Peyer's patch (tissue), 4 donors: ENCODE measurements around the gene CHIA. TPM values are rescaled to one million over a fixed set of nuclear protein-coding genes. Genes with fewer than 3 reads are reported as not detected.

Experiments
- DNase-seq, 3 donors: peaks; one replicate each; pipeline ENCODE4 v3.0.0-alpha.2; 2017 to 2019
- H3K27ac ChIP-seq, 4 donors: fragments of 200-600 bp; sonication (generic); one replicate each; pipeline ENCODE4 v1.5.1; 2016 to 2019
- H3K27me3 ChIP-seq, 2 donors: fragments of 200-600 bp; sonication (generic); one replicate each; pipeline ENCODE4 v1.5.1; 2019
- H3K36me3 ChIP-seq, 3 donors: fragments of 200-600 bp; sonication (generic); one replicate each; pipeline ENCODE4 v1.5.1; 2016 to 2019
- H3K4me1 ChIP-seq, 4 donors: fragments of 200-600 bp; sonication (generic); one replicate each; pipeline ENCODE4 v1.5.1; 2016 to 2019
- H3K4me3 ChIP-seq, 4 donors: fragments of 200-600 bp; sonication (generic); 1 replicate in 3 of 4; 2 replicates in 1 of 4; pipeline ENCODE4 v1.5.1; 2016 to 2019; ENCODE audit warnings: mild to moderate bottlenecking in 1 of 4
- H3K9me3 ChIP-seq, 4 donors: fragments of 200-600 bp; sonication (generic); one replicate each; pipeline ENCODE4 v1.5.1; 2016 to 2019; ENCODE audit warnings: mild to moderate bottlenecking in 1 of 4
- POLR2A ChIP-seq, 2 donors: fragments of 450-650 bp; IDR thresholded peaks; one replicate each; pipeline ENCODE4 v1.5.1; 2017; ENCODE audit warnings: antibody characterized with exemption in 2 of 2, mild to moderate bottlenecking in 2 of 2, moderate library complexity in 2 of 2
- small RNA-seq, 2 donors: library from RNA; depleted of rRNA; stranded (forward); fragments of <200 nt; gene quantifications; one replicate each; pipeline ENCODE3, GENCODE V24; 2016
- total RNA-seq, 4 donors: library from RNA; depleted of rRNA; stranded (reverse); fragments of >200 nt; gene quantifications; one replicate each; pipeline ENCODE4 v1.1.0, GENCODE V29; 2016
- TF ChIP-seq, protein P1 (sequence below), 6 experiments: fragments of 450-650 bp in 4 of 6; fragments of 200-600 bp in 2 of 6; sonication (generic) in 1 of 6; IDR thresholded peaks; one replicate each; pipeline ENCODE4 v1.5.1; 2017 to 2019; ENCODE audit warnings: antibody characterized with exemption in 6 of 6, mild to moderate bottlenecking in 3 of 6, moderate library complexity in 1 of 6

Gene CHIA
- total RNA-seq, 4 donors from 2014 or later, result not detected

DNA sequence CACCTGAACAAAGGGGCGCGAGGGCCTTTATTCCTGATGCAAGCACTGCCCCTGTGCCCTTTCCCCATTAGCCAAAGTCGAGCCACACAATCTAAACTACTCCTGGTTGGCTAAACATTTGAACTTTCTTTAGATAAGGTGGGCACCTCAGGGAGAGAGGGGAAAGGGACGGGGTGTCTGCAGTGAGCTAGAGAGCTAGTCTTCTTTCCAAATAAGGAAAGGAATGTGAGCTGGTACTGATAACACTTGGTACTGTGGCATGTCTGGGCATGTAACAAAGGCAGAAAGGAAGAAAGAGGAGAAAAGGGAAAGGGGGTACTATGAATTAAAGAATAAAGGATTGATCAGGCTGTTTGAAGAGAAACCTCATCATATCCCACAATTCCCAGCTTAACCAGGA, 74.0 kb downstream of the CHIA start:
- H3K36me3 ChIP-seq, result no peaks in the 10 kb centered on the region
- no peaks in the 10 kb centered on the region for H3K27me3 ChIP-seq
- no peaks in the 10 kb centered on the region for H3K9me3 ChIP-seq
- DNase-seq, result no peak
- TF ChIP-seq, protein P1, sequence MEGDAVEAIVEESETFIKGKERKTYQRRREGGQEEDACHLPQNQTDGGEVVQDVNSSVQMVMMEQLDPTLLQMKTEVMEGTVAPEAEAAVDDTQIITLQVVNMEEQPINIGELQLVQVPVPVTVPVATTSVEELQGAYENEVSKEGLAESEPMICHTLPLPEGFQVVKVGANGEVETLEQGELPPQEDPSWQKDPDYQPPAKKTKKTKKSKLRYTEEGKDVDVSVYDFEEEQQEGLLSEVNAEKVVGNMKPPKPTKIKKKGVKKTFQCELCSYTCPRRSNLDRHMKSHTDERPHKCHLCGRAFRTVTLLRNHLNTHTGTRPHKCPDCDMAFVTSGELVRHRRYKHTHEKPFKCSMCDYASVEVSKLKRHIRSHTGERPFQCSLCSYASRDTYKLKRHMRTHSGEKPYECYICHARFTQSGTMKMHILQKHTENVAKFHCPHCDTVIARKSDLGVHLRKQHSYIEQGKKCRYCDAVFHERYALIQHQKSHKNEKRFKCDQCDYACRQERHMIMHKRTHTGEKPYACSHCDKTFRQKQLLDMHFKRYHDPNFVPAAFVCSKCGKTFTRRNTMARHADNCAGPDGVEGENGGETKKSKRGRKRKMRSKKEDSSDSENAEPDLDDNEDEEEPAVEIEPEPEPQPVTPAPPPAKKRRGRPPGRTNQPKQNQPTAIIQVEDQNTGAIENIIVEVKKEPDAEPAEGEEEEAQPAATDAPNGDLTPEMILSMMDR (IDR thresholded peaks at IDR 0.05), result no peak
- TF ChIP-seq POLR2A (IDR thresholded peaks at IDR 0.05), result no peak
- H3K4me3 ChIP-seq, result no peak overlapping the region
- H3K4me1 ChIP-seq, result no peaks in the 10 kb centered on the region
- no peak overlapping the region for H3K27ac ChIP-seq

DNA sequence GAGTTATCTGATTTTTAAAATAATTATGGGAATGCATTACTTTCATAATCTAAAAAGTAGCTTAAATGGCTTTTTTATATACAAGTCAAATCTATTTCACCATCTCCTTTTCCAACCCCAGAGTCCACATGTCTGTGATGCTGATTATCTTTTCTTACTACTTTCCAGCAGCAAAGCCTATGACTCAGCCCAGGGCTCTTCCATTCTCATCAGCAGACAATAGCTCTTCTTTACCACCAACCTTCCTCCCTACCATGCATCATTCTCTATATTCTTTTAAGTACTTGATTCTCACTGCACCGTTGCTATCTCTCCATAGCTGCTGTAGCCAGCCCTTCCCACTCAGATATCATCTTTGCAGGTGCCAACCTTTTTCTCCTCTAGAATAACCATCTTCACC, 75.6 kb downstream of the CHIA start:
- no peak for DNase-seq
- H3K27me3 ChIP-seq, result no peaks in the 10 kb centered on the region
- no peaks in the 10 kb centered on the region for H3K9me3 ChIP-seq
- no peak overlapping the region for H3K27ac ChIP-seq
- no peaks in the 10 kb centered on the region for H3K36me3 ChIP-seq
- no peak overlapping the region for H3K4me3 ChIP-seq
- TF ChIP-seq, protein P1 (IDR thresholded peaks at IDR 0.05), result no peak
- TF ChIP-seq POLR2A (IDR thresholded peaks at IDR 0.05), result no peak
- H3K4me1 ChIP-seq, result no peaks in the 10 kb centered on the region

DNA sequence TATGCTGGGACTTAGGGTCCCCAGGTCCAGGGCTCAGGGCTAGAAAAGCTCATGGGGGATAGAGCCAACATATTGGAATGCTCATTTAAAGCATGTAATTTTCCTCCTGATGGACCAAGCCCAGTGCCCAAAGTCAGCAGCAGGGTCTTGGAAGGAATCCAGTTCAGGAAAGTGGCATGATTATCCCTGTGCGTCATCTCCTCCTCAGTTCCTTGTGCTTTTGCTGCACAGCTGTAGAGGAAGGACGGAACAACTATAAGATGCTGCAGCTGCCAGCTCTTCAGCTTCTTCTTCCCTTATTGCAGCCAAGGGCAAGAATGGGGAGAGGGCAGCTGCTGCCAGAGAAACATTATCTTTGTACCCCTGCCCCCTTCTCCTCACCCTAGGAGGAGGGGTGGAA, 78.5 kb downstream of the CHIA start:
- no peak overlapping the region for H3K27ac ChIP-seq
- H3K36me3 ChIP-seq, result no peaks in the 10 kb centered on the region
- no peaks in the 10 kb centered on the region for H3K4me1 ChIP-seq
- no peaks in the 10 kb centered on the region for H3K27me3 ChIP-seq
- no peak for TF ChIP-seq POLR2A (IDR thresholded peaks at IDR 0.05)
- TF ChIP-seq, protein P1 (IDR thresholded peaks at IDR 0.05), result no peak
- H3K4me3 ChIP-seq, result no peak overlapping the region
- H3K9me3 ChIP-seq, result no peaks in the 10 kb centered on the region
- no peak for DNase-seq

DNA sequence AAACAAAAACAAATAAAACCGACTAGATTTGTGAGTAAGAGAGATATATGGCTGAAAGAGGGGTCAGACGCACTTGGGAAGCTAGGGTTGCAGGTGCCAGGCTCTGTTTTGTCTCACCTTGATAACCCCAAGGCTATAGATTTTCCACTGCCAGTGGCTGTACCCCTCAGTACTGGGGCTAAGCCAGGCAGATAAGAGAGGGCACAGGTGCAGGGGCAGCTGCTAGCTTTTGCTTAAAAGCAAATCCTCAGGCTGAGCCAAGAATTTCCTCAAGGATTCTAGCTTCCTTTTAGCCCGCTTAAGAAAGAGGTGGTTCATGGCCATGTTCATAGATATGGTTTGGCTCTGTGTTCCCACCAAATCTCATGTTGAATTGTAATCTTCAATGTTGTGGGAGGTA, 79.0 kb downstream of the CHIA start:
- Histone ChIP-seq H3K27ac (no peak overlapping the region), H3K4me1 (no peaks in the 10 kb centered on the region), H3K36me3 (no peaks in the 10 kb centered on the region), H3K27me3 (no peaks in the 10 kb centered on the region), H3K4me3 (no peak overlapping the region), H3K9me3 (no peaks in the 10 kb centered on the region)
- no peak for TF ChIP-seq POLR2A (IDR thresholded peaks at IDR 0.05)
- TF ChIP-seq, protein P1 (IDR thresholded peaks at IDR 0.05), result no peak
- no peak for DNase-seq

Small RNAs within 50 kb of the gene (small RNA-seq; reads per million reads assigned to genes)
- gene AL356387.2, result 0 reads per million in 2 donors

Other genes with a start within 250 kb of the CHIA start
- gene DRAM2, start 150.8 kb upstream of the CHIA start, total RNA-seq, result 10 to 100 TPM; 28.9 to 64.2 (median 48.5) TPM
- gene CEPT1, start 150.6 kb upstream of the CHIA start, total RNA-seq, result 10 to 100 TPM; 38.7 to 56.9 (median 43.8) TPM
- 100 to 1,000 TPM in 1 of 4 donors, 10 to 100 TPM in 3; 71.3 to 220 (median 86.5) TPM for gene DENND2D, start 90.2 kb upstream of the CHIA start, total RNA-seq
- gene CHI3L2, start 63.1 kb upstream of the CHIA start, total RNA-seq, result 10 to 100 TPM in 1 of 4 donors, 1 to 10 TPM in 1, under 1 TPM in 1, not detected in 1; 0.67 to 14.0 (median 3.3) TPM
- 10 to 100 TPM in 2 of 4 donors, 1 to 10 TPM in 2; 3.5 to 13.0 (median 8.5) TPM for gene OVGP1, start 136.9 kb downstream of the CHIA start, total RNA-seq
- 10 to 100 TPM; 19.0 to 33.0 (median 26.4) TPM for gene WDR77, start 158.4 kb downstream of the CHIA start, total RNA-seq
- gene ATP5PB, start 158.6 kb downstream of the CHIA start, total RNA-seq, result 100 to 1,000 TPM in 3 of 4 donors, 10 to 100 TPM in 1; 86.6 to 271 (median 136) TPM
- gene C1orf162, start 183.1 kb downstream of the CHIA start, total RNA-seq, result 10 to 100 TPM in 1 of 4 donors, 1 to 10 TPM in 3; 3.9 to 30.5 (median 6.8) TPM
- gene ADORA3, start 212.8 kb downstream of the CHIA start, total RNA-seq, result 10 to 100 TPM in 1 of 4 donors, 1 to 10 TPM in 2, not detected in 1; 2.3 to 14.9 (median 4.7) TPM
- gene TMIGD3, start 212.8 kb downstream of the CHIA start, total RNA-seq, result 10 to 100 TPM in 1 of 4 donors, 1 to 10 TPM in 2, not detected in 1; 2.1 to 27.2 (median 6.4) TPM